ENCODE measurements around the gene TMEM9.

DNA sequence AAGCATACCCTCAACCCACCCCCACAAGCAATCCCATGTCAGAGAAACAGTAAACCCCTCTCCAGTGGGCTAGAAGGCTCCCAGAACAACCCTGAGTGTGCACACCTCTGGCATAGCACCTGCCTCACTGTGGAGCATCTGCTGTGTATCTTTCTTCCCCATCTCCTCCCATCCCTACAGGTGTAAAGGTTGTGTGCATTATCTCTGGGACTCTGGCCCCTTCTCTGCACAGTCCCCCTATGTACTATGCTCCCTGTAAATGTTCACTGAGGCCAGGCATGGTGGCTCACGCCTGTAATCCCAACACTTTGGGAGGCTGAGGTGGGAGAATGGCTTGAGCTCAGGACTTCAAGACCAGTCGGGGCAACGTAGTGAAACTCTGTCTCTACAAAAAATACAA lies 41.3 kb downstream of the TMEM9 start:
- TF ChIP-seq, protein P1, sequence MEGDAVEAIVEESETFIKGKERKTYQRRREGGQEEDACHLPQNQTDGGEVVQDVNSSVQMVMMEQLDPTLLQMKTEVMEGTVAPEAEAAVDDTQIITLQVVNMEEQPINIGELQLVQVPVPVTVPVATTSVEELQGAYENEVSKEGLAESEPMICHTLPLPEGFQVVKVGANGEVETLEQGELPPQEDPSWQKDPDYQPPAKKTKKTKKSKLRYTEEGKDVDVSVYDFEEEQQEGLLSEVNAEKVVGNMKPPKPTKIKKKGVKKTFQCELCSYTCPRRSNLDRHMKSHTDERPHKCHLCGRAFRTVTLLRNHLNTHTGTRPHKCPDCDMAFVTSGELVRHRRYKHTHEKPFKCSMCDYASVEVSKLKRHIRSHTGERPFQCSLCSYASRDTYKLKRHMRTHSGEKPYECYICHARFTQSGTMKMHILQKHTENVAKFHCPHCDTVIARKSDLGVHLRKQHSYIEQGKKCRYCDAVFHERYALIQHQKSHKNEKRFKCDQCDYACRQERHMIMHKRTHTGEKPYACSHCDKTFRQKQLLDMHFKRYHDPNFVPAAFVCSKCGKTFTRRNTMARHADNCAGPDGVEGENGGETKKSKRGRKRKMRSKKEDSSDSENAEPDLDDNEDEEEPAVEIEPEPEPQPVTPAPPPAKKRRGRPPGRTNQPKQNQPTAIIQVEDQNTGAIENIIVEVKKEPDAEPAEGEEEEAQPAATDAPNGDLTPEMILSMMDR (IDR thresholded peaks at IDR 0.05 in 8 of 11, conservative IDR thresholded peaks at IDR 0.05 in 3 of 11): no peak
- no peak for TF ChIP-seq POLR2A (IDR thresholded peaks at IDR 0.05)
